Hippocampal formation (tissue), 2 donors: Measurements from ENCODE around the gene REL.
"Not testable (repeated sequence)": the region's sequence is repeated elsewhere in the genome, so short reads cannot be mapped to it uniquely, and the experiment has no call there.

Source experiments
- DNase-seq, 2 donors: peaks; one replicate each; lab custom pipeline; 2025; lab: John Stamatoyannopoulos, UW

The REL gene

DNA sequence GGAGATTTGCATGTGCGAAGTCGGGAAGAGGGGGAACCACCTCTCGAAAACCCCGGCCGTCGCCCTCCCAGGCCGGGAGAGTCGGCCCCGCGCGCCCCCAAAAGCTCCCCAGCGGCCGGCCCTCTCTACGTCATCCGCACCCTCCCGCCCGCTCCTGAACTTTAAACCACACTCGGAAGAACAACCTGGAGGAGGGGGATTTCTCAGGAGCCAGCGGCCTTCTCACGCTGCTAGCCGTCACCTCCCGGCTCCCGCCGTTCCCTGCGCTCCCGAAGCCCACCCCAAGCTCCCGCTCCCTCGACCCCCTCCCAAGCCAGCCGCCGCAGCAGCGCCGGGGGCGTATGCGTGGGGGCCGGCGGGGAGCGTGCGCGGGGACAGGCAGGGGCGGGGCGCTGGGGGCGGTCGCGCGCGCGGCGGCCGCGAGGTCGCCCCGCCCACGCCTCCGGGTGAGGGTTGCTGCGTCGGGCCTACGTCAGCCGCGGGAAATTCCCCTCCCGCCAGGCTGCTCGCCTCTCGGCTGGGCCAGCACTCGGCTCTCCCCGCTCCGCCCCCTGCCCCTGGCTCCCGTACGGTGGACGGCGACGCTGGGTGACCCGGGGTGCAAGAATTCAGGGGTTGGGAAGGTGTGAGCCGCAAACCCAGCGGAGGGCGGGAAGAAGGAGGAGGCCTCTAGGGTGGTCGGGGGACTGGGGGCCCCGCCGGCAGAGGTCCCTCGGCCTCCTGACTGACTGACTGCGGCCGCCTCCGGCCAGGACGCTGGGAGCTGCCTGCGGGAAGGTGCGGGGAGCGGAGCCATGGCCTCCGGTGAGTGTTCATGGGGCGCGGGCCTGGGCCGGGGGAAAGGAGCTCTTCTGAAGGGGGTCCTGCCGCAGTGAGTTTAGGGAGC is at the start of gene REL:
Gene REL (plus strand): TSS at position 528 of the 886 bp plus-strand sequence. CDS start 267 bp downstream, at position 795.
- DNase-seq, result peak; percentile 82 to 83

DNA sequence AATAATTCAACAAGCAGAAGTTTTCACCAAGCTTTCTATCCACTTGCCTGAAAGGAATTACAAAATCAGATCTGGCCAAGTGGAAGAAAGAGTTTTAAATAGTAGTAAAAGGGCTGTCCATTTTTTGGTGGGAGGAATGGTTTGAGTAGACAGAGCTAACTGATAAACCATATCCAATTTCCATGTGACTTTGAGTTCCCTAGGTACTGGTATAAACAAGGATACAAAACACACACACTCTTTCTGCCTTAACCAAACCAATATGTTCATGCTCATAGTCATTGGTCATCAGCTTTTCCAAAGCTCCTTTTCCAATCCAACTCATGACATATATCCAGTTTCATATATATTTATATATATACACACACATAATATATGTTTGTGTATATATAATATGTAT is 49.5 kb upstream of the REL start:
- DNase-seq, result no peak

DNA sequence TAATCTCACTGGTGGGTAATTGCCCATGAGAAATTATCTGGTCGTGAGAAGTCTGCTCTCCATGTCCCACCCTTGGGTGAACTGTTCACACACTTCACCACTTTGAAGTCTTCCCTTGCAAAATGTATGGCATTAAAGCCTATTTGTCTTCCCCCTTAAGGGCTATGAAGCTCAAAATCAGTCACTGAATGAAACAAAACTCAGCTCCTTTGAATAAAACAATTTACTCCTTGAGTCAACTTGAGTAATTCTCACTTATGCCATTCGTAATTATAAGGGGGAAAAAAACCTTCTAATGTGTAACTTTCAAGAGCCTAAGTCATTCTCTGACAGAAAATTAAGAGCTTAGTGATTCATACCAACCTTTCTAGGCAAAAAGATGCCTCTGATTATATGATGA is 48.8 kb upstream of the REL start:
- DNase-seq, result no peak

DNA sequence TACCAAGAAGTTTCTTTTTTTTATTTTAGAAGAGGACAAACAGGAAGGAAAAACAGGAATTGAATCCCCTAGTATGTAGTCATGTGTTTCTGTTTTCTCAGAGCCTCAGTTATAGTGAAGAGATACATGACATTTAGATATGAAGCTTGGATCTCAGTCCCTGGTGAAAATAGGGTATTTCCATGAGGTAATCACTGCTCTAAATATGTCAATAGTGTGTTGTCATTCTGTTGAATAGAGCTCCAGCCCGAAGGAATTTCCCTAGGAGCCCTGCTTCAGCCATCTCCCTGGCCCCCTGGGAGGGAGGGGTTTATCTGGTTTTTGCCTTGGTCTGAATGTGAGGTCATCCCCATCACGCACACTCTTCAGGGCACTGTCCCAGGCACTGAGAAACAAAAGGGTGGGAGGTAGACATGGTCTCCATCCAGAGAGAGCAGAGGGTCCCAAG is 47.1 kb upstream of the REL start:
- no peak for DNase-seq

DNA sequence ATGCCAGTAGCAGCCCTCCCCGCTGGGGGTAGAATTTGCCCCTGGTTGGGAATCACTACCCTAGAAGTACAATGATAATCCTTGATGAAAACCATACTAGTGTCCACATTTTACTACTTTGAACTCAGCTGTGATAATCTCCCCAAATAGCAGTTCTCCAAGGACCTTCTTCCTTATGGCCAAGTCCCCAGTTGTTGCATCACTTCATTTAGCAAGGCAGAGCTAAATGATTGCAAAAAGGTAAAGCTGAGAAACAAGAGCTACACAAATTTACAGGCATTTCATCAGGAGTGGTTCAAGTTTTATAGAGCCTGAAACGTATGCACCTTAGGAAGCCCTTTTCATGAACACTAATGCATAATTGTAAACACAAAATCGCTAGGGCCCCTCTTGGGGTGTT is 44.9 kb upstream of the REL start:
- DNase-seq, result no peak

DNA sequence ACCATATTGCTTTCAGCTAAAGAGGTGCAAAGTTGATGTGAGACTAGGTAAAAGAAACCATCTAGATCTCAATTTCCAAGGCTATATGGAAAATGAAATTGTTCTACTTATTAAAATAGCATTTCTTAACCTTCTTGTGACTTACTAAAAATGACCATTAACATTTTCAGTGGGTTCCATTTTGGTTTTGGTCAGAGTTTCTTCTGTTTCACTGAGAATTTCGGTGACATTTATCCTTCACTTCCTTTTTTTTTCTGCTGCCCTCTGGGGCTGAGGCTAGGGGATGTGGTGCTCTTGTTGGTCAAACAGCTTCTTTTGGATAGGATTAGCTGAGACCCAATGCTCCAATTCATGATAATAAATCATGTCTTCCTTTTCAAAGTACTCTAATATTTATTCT is 44.3 kb upstream of the REL start:
- no peak for DNase-seq

DNA sequence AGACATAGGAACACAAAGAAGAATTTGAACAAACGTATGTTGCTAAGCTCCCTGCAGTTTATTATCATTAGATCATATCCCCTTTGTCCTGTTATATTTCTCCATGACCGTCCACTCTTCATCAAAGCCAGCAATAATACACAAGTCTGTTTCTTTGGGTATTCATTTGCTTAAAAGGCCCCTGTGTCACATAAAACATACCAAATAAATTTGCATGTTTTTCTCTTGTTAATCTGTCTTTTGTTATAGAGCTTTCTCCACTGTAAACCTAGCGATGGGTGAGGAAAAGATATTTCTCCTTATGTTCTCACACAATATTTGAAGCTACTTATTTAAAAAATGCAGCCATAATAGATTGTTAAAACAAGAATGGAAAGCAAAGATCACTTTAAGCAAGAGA is 42.9 kb upstream of the REL start:
- no peak for DNase-seq

DNA sequence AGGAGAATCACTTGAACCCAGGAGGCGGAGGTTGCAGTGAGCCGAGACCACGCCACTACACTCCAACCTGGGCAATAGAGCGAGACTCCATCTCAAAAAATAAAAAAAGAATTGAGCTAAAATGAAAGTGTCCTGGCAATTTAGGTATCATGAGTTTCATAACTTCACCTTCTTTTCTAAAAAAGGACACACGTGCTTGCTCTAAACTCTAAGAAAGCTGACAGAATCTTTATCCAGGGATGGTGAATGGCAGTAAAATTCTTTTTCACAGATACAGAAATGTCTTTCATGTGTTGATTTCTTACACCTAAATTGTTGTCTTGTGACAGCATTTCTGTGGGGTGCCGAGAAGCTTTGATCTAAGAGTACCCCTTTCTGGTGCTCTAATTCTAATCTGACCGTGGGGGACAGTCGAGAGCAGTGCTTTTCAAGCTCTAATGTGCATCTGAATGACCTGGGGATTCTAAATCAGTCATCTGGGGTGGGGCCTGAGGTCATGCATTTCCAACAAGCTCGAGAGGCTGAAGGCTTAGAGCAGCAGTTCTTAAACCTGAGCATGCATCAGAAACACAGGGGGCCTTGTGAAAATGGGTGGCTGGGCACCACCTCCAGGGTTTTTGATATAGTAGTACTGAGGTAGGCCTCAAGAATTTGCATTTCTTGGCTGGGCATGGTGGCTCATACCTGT is 42.1 kb upstream of the REL start:
- no peak for DNase-seq

DNA sequence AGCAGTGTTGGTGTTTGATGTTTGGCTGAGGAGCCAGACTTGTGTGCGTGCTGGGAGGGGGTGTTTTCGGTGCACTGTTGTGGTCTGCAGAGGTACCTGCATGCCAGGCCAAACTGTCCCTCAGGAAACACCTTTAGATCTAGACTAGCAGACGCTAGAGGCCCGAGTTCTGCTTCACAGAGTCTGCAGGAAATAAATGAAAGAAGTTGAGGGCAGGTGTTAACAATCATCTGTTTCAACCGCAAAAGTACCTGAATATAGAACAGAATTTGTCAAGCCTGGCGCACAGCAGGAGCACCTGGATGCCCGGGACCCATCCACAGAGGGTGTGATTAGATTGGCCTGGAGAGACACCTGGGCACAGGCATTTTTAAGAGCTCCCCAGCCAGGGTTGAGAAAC is 40.5 kb upstream of the REL start:
- no peak for DNase-seq

DNA sequence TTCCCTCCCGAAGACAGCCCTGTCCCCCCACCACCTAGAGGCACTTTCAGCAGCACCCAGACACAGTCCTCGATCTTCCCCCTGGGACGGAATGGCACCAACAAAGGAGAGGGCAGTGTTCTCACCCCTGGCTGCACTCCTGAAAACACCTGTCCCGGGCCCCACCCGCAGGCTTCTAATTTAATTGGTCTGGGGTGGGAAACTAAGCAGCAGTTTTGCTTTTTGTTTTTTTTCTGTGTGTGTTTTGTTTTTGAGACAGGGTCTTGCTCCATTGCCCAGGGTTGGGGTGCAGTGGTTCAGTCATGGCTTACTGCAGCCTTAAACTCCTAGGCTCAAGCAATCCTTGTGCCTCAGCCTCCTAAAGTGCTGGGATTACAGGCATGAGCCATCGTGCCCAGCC is 38.4 kb upstream of the REL start:
- no peak for DNase-seq

DNA sequence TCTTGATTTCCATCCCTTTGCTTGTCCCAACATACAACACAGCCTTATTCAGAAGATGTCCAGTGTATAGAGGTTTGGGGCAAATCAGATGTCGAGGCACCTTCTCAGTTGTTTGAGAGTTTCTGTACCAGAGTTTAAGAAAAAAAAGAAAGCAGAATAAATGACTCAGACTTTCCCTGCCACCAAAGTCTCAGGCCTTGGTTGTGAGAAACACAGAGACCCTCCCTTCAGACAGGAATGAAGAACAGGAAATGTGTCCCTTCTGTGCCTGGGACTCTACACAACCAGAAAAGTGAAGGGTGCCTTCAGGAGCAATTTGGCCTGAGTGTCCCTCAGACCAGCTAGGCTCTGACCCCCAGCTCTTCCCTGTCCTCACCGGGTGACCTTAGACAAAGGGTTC is 37.3 kb upstream of the REL start:
- DNase-seq, result no peak

DNA sequence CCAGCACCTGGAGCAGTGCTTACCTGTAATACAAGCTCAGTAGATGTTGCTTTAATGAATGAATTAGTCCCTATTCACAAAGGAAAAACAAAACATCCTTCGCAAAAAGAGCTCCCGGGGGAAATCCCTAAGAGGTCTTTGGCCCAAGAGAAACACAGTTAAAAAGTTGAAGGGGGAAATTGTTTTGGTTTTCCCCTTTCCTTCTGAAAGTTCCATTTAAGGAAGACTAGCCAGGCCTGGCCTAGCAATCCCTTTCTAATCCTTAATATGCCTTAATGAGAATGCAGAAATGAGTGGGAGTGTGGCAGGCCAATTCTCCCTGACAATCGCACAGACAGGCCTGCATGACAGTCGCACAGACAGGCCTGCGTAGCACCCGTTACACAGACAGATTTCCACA is 33.5 kb upstream of the REL start:
- DNase-seq, result no peak

DNA sequence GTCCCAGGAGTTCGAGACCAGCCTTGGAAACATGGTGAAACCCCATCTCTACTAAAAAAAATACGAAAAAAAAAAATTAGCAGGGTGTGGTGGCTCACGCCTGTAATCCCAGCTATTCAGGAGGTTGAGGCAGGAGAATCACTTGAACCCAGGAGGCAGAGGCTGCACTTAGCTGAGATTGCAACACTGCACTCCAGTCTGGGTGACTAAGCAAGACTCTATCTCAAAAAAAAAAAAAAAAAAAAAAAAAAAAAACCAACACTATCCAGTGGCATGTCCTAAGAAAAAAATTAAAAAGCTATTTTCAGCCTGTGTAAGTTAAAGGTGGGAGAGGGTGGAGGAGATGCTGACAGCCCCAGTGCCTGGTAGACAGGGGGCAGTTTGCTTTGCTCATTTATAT is 32.2 kb upstream of the REL start:
- DNase-seq, result no peak

DNA sequence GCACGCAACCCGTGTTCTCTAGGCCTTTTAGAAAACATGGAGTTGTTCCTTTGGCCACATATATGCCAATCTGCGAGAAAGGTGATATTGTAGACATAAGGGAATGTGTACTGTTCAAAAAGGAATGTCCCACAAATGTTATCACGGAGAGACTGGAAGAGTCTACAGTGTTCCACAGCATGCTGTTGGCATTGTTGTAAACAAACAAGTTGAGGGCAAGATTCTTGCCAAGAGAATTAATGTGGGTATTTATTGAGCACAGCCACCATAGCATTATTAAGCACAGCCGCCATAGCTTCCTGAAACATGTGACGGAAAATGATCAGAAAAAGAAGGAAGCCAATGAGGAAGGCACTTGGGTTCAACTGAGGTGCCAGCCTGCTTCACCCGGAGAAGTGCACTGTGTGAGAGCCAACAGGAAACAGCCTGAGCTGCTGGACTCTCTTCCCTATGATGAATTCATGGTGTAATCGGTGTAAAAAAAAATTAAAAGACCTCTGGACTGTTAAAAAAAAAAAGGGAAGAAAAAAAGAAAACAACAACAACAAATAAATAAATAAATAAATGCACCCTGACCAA is 29.0 kb upstream of the REL start:
- no peak for DNase-seq

DNA sequence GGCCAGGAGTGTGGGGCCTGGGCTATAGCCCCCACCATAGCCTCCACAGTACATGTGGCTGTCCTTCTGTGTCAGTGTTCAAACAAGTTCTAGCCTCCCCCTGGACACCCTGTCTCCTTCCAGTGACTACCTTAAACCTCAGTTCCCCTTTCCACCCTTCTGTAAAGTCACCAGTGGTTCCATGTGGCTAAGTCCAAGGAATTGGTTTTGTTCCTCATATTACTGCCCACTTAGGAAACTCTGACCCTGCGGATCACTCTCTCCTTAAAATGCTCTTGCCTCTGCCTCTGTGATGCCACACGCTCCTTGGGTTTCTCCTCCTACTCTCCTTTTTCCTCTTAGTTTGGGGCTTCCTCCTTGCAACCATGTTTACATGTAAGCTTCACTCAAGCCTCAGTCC is 27.8 kb upstream of the REL start:
- DNase-seq, result no peak

DNA sequence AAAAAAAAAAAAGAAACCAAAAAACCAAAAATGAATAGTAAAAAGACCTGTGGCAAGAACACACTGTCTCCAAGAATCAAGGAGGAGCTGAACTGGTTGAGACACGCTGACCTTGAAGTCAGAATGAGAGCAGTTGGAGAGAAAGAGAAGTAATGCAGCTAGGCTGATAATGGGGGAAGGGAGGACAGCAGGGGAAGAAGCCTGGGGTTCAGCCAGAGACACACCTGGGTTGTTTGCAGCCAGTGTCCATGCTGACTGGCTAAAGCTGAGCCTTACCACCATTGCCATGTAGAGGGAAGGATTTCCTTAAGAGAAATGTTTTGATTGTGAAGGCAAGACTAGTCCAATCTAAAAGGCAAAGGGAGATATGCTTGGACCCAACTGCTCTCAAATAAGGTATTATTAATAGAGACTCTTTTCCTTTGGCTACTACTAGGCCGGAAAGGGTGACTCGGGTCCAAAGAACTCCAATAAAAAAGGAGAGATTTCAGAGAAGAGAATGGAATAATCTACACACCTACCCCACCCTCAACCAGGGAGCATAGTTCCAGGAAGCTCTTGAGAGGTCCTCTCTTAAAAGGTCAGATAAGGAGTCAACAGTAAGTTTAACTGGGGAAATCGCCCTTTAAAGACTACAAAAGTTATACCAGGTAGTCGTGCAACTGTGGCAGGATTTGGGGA is 25.2 kb upstream of the REL start:
- DNase-seq, result no peak

DNA sequence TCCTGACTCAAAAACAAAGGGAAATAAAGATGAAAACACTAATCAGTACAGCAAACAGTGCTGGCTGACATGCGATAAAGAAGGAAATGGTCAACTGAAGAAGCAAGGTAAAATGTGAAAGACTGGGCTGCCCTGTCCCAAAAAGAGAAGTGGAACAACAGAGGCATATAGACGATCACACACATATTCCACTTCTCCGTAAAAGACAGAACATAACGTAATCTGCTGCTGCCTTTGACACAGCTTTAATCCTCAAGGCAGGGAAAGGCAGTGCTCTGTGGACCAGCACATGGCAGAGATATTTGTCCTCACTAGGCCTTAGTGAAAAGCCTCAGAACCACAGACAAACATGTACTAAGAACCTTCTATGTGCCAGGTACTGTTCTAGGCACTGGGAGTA is 24.3 kb upstream of the REL start:
- DNase-seq, result no peak

DNA sequence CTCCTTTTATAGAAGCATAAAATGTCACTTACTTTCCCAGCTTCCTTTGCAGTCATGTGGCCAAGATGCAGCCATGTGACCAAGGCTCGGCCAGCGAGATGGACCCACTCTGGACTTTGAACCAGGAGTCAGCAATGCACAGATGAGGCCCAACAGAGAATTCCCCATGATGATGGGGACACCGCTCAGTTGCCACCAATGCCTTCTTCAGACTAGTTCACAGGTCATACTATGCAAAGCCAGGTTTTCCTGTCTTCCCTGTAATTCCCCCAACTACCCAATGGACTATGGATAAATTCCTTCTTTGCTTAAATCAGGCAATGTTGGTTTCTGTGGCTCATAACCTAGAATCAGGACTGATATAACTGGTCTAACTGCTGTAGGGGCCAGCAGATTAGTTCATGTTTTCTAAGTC is 22.5 kb upstream of the REL start:
- DNase-seq, result no peak

DNA sequence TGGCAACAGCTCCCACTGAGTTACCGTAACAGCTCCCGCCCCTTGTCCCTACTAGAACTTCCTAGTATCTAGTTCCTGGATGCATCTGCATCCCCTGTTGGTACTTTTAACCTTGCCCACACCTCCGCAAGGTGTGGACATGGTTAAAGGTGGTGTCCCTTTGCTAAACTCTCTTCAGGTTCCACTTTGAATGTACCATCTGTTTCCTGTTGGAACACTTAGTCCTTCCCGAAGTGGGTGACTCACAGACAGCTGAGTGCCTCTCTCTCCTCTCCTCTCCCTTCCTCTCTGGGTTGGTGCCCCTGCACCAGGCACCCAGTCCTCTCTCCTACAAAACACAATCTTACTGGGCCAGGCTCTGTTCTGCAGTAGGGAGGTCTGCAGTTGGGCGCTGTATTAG is 19.6 kb upstream of the REL start:
- no peak for DNase-seq

DNA sequence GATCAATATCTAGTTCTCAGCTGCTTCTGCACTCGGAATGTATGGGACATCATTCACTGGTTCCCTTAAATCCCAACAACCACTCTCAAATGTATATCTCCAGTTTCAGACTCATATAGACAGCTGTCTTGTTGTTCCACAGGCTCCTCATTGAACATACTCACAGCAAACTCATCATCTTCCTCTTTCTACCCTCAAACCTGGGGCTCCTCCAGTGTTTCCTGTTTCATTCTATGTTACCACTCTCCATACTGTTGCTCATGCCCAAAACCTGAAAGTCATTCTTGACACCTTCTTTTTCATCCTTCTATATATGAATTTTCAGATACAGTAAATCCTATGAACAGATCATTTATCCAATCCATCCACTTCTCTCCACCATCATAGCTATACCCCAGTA is 18.7 kb upstream of the REL start:
- no peak for DNase-seq

DNA sequence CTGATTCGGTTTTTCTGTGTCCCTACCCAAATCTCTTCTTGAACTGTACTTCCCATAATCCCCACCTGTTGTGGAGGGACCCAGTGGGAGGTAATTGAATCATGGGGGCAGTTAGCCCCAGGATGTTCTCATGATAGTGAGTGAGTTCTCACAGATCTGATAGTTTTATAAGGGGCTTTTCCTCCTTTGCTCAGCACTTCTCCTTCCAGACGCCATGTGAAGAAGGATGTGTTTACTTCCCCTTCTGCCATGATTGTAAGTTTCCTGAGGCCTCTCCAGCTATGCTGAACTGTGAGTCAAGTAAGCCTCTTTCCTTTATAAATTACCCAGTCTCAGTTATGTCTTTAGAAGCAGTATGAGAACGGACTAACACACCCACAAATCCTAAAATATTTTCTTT is 16.0 kb upstream of the REL start:
- DNase-seq, result not testable (repeated sequence)

DNA sequence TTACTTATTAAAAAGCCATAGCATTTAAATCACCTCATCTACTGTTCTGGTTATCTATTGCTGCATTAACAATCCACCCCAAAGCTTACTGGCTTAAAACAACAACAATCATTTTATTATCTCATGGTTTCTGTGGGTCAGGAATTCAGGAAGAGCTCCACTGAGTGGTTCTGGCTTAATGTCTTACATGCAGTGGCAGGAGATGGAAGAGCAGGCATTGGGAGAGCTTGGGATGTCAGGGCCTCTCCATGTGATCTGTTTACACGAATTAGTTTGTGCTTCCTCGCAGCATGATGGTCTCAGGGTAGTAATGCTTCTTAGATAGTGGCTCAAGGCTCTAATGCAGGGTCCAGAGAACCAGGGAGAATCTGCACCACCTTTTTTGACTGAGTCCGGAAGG is 14.4 kb upstream of the REL start:
- DNase-seq, result no peak

DNA sequence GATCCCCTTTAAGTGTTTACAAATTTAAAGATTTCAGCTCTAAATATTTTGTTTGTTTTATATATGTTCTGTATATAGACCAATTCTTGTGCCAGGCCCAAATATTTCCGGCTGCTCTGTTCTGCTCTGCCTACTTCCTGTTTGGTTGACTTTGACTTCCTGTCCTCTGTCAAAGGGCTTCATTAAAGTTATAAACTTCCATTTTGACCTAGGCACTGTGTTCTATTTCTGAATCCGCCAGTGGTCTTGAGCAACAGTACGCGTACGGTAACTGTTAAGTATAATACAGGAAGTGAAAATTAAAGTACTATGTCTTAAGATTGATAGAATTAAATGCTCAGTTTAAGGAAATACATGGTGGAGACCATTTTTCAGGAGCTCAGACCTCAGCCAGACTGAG is 13.5 kb upstream of the REL start:
- DNase-seq, result no peak
